Thyroid gland (tissue), 4 donors: ENCODE results near the gene CAMTA1.

Source experiments
- POLR2A ChIP-seq, 2 donors: fragments of 450-650 bp; IDR thresholded peaks; one replicate each; pipeline ENCODE4 v1.6.1; 2017; ENCODE audit warnings: antibody characterized with exemption in 2 of 2, mild to moderate bottlenecking in 2 of 2, moderate library complexity in 1 of 2
- TF ChIP-seq, protein P1 (sequence below), 6 experiments: fragments of 200-600 bp in 3 of 6; fragments of 450-650 bp in 3 of 6; sonication (generic) in 3 of 6; IDR thresholded peaks; one replicate each; pipeline ENCODE4 v1.5.1; 2016 to 2019; ENCODE audit warnings: antibody characterized with exemption in 6 of 6, mild to moderate bottlenecking in 2 of 6, inconsistent platforms in 1 of 6, moderate library complexity in 1 of 6

GRCh38 chr1:7150724-7151280, 365.5 kb downstream of the CAMTA1 start:
- TF ChIP-seq, protein P1, sequence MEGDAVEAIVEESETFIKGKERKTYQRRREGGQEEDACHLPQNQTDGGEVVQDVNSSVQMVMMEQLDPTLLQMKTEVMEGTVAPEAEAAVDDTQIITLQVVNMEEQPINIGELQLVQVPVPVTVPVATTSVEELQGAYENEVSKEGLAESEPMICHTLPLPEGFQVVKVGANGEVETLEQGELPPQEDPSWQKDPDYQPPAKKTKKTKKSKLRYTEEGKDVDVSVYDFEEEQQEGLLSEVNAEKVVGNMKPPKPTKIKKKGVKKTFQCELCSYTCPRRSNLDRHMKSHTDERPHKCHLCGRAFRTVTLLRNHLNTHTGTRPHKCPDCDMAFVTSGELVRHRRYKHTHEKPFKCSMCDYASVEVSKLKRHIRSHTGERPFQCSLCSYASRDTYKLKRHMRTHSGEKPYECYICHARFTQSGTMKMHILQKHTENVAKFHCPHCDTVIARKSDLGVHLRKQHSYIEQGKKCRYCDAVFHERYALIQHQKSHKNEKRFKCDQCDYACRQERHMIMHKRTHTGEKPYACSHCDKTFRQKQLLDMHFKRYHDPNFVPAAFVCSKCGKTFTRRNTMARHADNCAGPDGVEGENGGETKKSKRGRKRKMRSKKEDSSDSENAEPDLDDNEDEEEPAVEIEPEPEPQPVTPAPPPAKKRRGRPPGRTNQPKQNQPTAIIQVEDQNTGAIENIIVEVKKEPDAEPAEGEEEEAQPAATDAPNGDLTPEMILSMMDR (IDR thresholded peaks at IDR 0.05), result no peak
- no peak for TF ChIP-seq POLR2A (IDR thresholded peaks at IDR 0.05)
